ENCODE measurements around the gene ALCAM.
A peak's percentile ranks its signal among the peaks of the same experiment; 100 is the strongest.

ALCAM gene

GRCh38 chr3:105483476-105483875 lies 116.8 kb downstream of the ALCAM start:
- Histone ChIP-seq H3K9me3 (replicated peaks in 1 of 11) (peaks cover 0 to 8% (median under 1%) of the 10 kb centered on the region in 11 experiments; a peak in 5 of 22 replicates), H3K4me2 (no peak overlapping the region), H3K9ac (no peak overlapping the region), H3K27me3 (no peaks in the 10 kb centered on the region), H3K4me3 (no peak overlapping the region), H3K36me3 (no peaks in the 10 kb centered on the region), H3K4me1 (no peaks in the 10 kb centered on the region), H3K27ac (no peak overlapping the region), H4K20me1 (peaks cover 0 to 53% (median 0%) of the 10 kb centered on the region in 11 experiments; a peak in 3 of 22 replicates)
- TF ChIP-seq Cebpa-rat (IDR thresholded peaks at IDR 0.05), result no peak

- no peak overlapping the region for H3K4me2 ChIP-seq
- H3K36me3 ChIP-seq, result peaks cover 0 to 34% (median 8%) of the 10 kb centered on the region in 11 experiments; a peak in 14 of 22 replicates
- peaks cover 0 to 25% (median 0%) of the 10 kb centered on the region in 11 experiments; a peak in 1 of 22 replicates for H4K20me1 ChIP-seq
- no peak overlapping the region for H3K4me3 ChIP-seq
- H3K27ac ChIP-seq, result no peak overlapping the region
- no peaks in the 10 kb centered on the region for H3K27me3 ChIP-seq
- peaks cover 20 to 33% (median 26%) of the 10 kb centered on the region in 11 experiments for H3K9me3 ChIP-seq (replicated peaks in 1 of 11)
- no peak overlapping the region for H3K9ac ChIP-seq
- no peak for TF ChIP-seq Cebpa-rat (IDR thresholded peaks at IDR 0.05)
- no peaks in the 10 kb centered on the region for H3K4me1 ChIP-seq
Observed at GRCh38 chr3:105490045-105490444, 123.3 kb downstream of the ALCAM start.

- no peaks in the 10 kb centered on the region for H3K4me1 ChIP-seq
- H3K27me3 ChIP-seq, result no peaks in the 10 kb centered on the region
- no peak overlapping the region for H3K4me2 ChIP-seq
- no peak overlapping the region for H3K9ac ChIP-seq
- H3K9me3 ChIP-seq (replicated peaks in 1 of 11), result peaks cover 20 to 26% (median 24%) of the 10 kb centered on the region in 11 experiments
- H3K4me3 ChIP-seq, result no peak overlapping the region
- no peak for TF ChIP-seq Cebpa-rat (IDR thresholded peaks at IDR 0.05)
- H3K36me3 ChIP-seq, result peaks cover 0 to 34% (median 8%) of the 10 kb centered on the region in 11 experiments; a peak in 14 of 22 replicates
- no peak overlapping the region for H3K27ac ChIP-seq
- peaks cover 0 to 21% (median 0%) of the 10 kb centered on the region in 11 experiments; a peak in 1 of 22 replicates for H4K20me1 ChIP-seq
Observed at GRCh38 chr3:105493305-105493892, 126.7 kb downstream of the ALCAM start.

- H3K4me3 ChIP-seq, result no peak overlapping the region
- no peak for TF ChIP-seq Cebpa-rat (IDR thresholded peaks at IDR 0.05)
- H3K4me2 ChIP-seq, result no peak overlapping the region
- H3K9me3 ChIP-seq (replicated peaks in 1 of 11), result peaks cover 16 to 23% (median 20%) of the 10 kb centered on the region in 11 experiments
- H3K27me3 ChIP-seq, result no peaks in the 10 kb centered on the region
- H3K36me3 ChIP-seq, result peaks cover 0 to 31% (median 8%) of the 10 kb centered on the region in 11 experiments; a peak in 14 of 22 replicates
- no peak overlapping the region for H3K27ac ChIP-seq
- H4K20me1 ChIP-seq, result peaks cover 0 to 21% (median 0%) of the 10 kb centered on the region in 11 experiments; a peak in 1 of 22 replicates
- H3K9ac ChIP-seq, result no peak overlapping the region
- H3K4me1 ChIP-seq, result peaks cover 0 to 12% (median 5%) of the 10 kb centered on the region in 10 experiments; a peak in 9 of 20 replicates
Observed at GRCh38 chr3:105495021-105495420, 128.3 kb downstream of the ALCAM start.

- H3K4me3 ChIP-seq, result no peak overlapping the region
- TF ChIP-seq Cebpa-rat (IDR thresholded peaks at IDR 0.05), result no peak
- H3K27ac ChIP-seq, result no peak overlapping the region
- H4K20me1 ChIP-seq, result peaks cover 0 to 23% (median 0%) of the 10 kb centered on the region in 11 experiments; a peak in 2 of 22 replicates
- H3K9ac ChIP-seq, result no peak overlapping the region
- peaks cover 0 to 17% (median 0%) of the 10 kb centered on the region in 11 experiments; a peak in 5 of 22 replicates for H3K36me3 ChIP-seq
- no peaks in the 10 kb centered on the region for H3K27me3 ChIP-seq
- peaks cover 3 to 10% (median 7%) of the 10 kb centered on the region in 11 experiments; a peak in 20 of 22 replicates for H3K9me3 ChIP-seq (replicated peaks in 1 of 11)
- H3K4me2 ChIP-seq, result no peak overlapping the region
- H3K4me1 ChIP-seq, result peaks cover 0 to 19% (median 7%) of the 10 kb centered on the region in 10 experiments; a peak in 9 of 20 replicates
Observed at GRCh38 chr3:105496343-105496742, 129.6 kb downstream of the ALCAM start.

GRCh38 chr3:105497386-105497785 lies 130.7 kb downstream of the ALCAM start:
- H3K27ac ChIP-seq, result no peak overlapping the region
- H3K4me2 ChIP-seq, result no peak overlapping the region
- H3K27me3 ChIP-seq, result no peaks in the 10 kb centered on the region
- peaks cover 0 to 19% (median 7%) of the 10 kb centered on the region in 10 experiments; a peak in 9 of 20 replicates for H3K4me1 ChIP-seq
- H3K9ac ChIP-seq, result no peak overlapping the region
- no peak overlapping the region for H3K4me3 ChIP-seq
- no peaks in the 10 kb centered on the region; a peak in 1 of 22 replicates for H3K9me3 ChIP-seq (replicated peaks in 1 of 11)
- H4K20me1 ChIP-seq, result peaks cover 0 to 29% (median 0%) of the 10 kb centered on the region in 11 experiments; a peak in 2 of 22 replicates
- peaks cover 0 to 9% (median 0%) of the 10 kb centered on the region in 11 experiments; a peak in 1 of 22 replicates for H3K36me3 ChIP-seq
- no peak for TF ChIP-seq Cebpa-rat (IDR thresholded peaks at IDR 0.05)

- H3K27me3 ChIP-seq, result no peaks in the 10 kb centered on the region
Observed at GRCh38 chr3:105499961-105500360, 133.3 kb downstream of the ALCAM start.

GRCh38 chr3:105502333-105502732 lies 135.6 kb downstream of the ALCAM start:
- Histone ChIP-seq H3K4me3 (no peak overlapping the region), H3K9me3 (replicated peaks in 1 of 11) (no peaks in the 10 kb centered on the region), H3K4me2 (no peak overlapping the region), H3K36me3 (no peaks in the 10 kb centered on the region), H3K27ac (no peak overlapping the region), H3K9ac (no peak overlapping the region), H3K27me3 (no peaks in the 10 kb centered on the region), H4K20me1 (peaks cover 0 to 39% (median 0%) of the 10 kb centered on the region in 11 experiments; a peak in 2 of 22 replicates), H3K4me1 (peaks cover 0 to 28% (median 10%) of the 10 kb centered on the region in 10 experiments; a peak in 10 of 20 replicates)
- TF ChIP-seq Cebpa-rat (IDR thresholded peaks at IDR 0.05), result no peak

More at GRCh38 chr3:105499961-105500360, 133.3 kb downstream of the ALCAM start:
- Histone ChIP-seq H3K36me3 (0 out of 22 replicates have a peak, but pooled peaks cover 0 to under 1% (median 0%) of the 10 kb centered on the region in 11 experiments), H3K4me2 (peak overlapping the region in 7 of 11 experiments; percentile 3 to 57 (median 27); a peak in 9 of 22 replicates), H3K4me1 (peaks cover 0 to 23% (median 8%) of the 10 kb centered on the region in 10 experiments; a peak in 10 of 20 replicates), H3K4me3 (no peak overlapping the region), H3K9me3 (replicated peaks in 1 of 11) (no peaks in the 10 kb centered on the region), H3K9ac (no peak overlapping the region), H3K27ac (peak overlapping the region in 2 of 11 experiments; percentile 18 to 33; a peak in 2 of 22 replicates), H4K20me1 (peaks cover 0 to 38% (median 0%) of the 10 kb centered on the region in 11 experiments; a peak in 2 of 22 replicates)
- no peak for TF ChIP-seq Cebpa-rat (IDR thresholded peaks at IDR 0.05)

- Histone ChIP-seq H3K36me3 (no peaks in the 10 kb centered on the region), H3K27me3 (no peaks in the 10 kb centered on the region), H3K4me1 (peaks cover 0 to 28% (median 10%) of the 10 kb centered on the region in 10 experiments; a peak in 10 of 20 replicates), H3K9ac (no peak overlapping the region), H3K4me2 (no peak overlapping the region), H3K9me3 (replicated peaks in 1 of 11) (no peaks in the 10 kb centered on the region), H4K20me1 (peaks cover 0 to 47% (median 0%) of the 10 kb centered on the region in 11 experiments; a peak in 2 of 22 replicates), H3K4me3 (no peak overlapping the region), H3K27ac (no peak overlapping the region)
- TF ChIP-seq Cebpa-rat (IDR thresholded peaks at IDR 0.05), result no peak
Observed at GRCh38 chr3:105503191-105503593, 136.5 kb downstream of the ALCAM start.
